A673 (cell line): ENCODE data around the gene MAOA.

Experiments used
- CTCF ChIP-seq: fragments of 300-800, 200-600 bp; sonication (generic); conservative IDR thresholded peaks from 2 replicates; pipeline ENCODE4 v1.5.1; 2017; ENCODE audit warnings: low read depth, mild to moderate bottlenecking, antibody characterized with exemption, low read length, moderate library complexity, mixed read lengths
- EZH2 ChIP-seq: fragments of 200-600 bp; sonication (generic); IDR thresholded peaks from 2 replicates; pipeline ENCODE4 v1.6.1; 2017; ENCODE audit warnings: borderline replicate concordance, low read depth, mild to moderate bottlenecking, mixed read lengths, antibody characterized with exemption, low read length; ENCODE audit not compliant: poor library complexity, severe bottlenecking

GRCh38 chrX:43756076-43756475, 100.0 kb downstream of the MAOA start:
- no peak for TF ChIP-seq CTCF
- no peak for TF ChIP-seq EZH2
